SK-N-SH treated with all-trans-retinoic acid at 6 μM for 48 hours (cell line): ENCODE results near the gene PLA2G4B.

Experiments used
- ATAC-seq: fragments of 200-7000 bp; cut with Tn5 transposase; 3 replicates; pipeline ENCODE4 v1.9.1; 2020; ENCODE audit warnings: mild to moderate bottlenecking, moderate library complexity
- ARNTL ChIP-seq: fragments of 450-650 bp; formaldehyde crosslinking; IDR thresholded peaks from 2 replicates; pipeline ENCODE4 v1.5.0; 2020; ENCODE audit warnings: low read depth, mild to moderate bottlenecking, moderate library complexity, borderline replicate concordance
- BACH2 ChIP-seq: fragments of 250-450 bp; sonication (Bioruptor Pico); IDR thresholded peaks from 2 replicates; pipeline ENCODE4 v1.9.0; 2021; ENCODE audit warnings: mild to moderate bottlenecking, borderline replicate concordance
- CSDC2 ChIP-seq: fragments of 250-450 bp; sonication (Bioruptor Pico); IDR thresholded peaks from 2 replicates; pipeline ENCODE4 v1.5.0; 2020; ENCODE audit warnings: mild to moderate bottlenecking, moderate library complexity
- ESRRG ChIP-seq: fragments of 250-450 bp; sonication (Bioruptor Pico); IDR thresholded peaks from 2 replicates; pipeline ENCODE4 v1.6.1; 2021; ENCODE audit warnings: mild to moderate bottlenecking
- GLIS3 ChIP-seq: fragments of 250-450 bp; sonication (Bioruptor Pico); IDR thresholded peaks from 2 replicates; pipeline ENCODE4 v1.5.0; 2020; ENCODE audit warnings: mild to moderate bottlenecking, moderate library complexity
- OSR1 ChIP-seq: fragments of 250-450 bp; sonication (Bioruptor Pico); IDR thresholded peaks from 2 replicates; pipeline ENCODE4 v1.8.0; 2022; ENCODE audit warnings: moderate library complexity, mild to moderate bottlenecking, inconsistent platforms
- PPARA ChIP-seq: fragments of 250-450 bp; sonication (Bioruptor Pico); IDR thresholded peaks from 2 replicates; pipeline ENCODE4 v1.5.0; 2020; ENCODE audit warnings: mild to moderate bottlenecking, borderline replicate concordance
- RARB ChIP-seq: fragments of 250-450 bp; sonication (Bioruptor Pico); IDR thresholded peaks from 2 replicates; pipeline ENCODE4 v1.8.0; 2021; ENCODE audit warnings: mild to moderate bottlenecking, moderate library complexity
- TCF4 ChIP-seq: fragments of 250-450 bp; sonication (Bioruptor Pico); IDR thresholded peaks from 2 replicates; pipeline ENCODE4 v1.8.0; 2021; ENCODE audit warnings: mild to moderate bottlenecking, moderate library complexity, borderline replicate concordance
- TOX ChIP-seq: fragments of 250-450 bp; sonication (Bioruptor Pico); IDR thresholded peaks from 2 replicates; pipeline ENCODE4 v1.8.0; 2021; ENCODE audit warnings: mild to moderate bottlenecking, moderate library complexity, borderline replicate concordance
- TSHZ2 ChIP-seq: fragments of 250-450 bp; sonication (Bioruptor Pico); IDR thresholded peaks from 2 replicates; pipeline ENCODE4 v1.5.0; 2020; ENCODE audit warnings: mild to moderate bottlenecking, moderate library complexity
- ZC3H10 ChIP-seq: fragments of 250-450 bp; sonication (Bioruptor Pico); IDR thresholded peaks from 2 replicates; pipeline ENCODE4 v1.5.1; 2021; ENCODE audit warnings: mild to moderate bottlenecking, moderate library complexity
- ZFP3 ChIP-seq: fragments of 250-450 bp; sonication (Bioruptor Pico); IDR thresholded peaks from 2 replicates; pipeline ENCODE4 v1.5.0; 2020; ENCODE audit warnings: mild to moderate bottlenecking, moderate library complexity
- ZFP30 ChIP-seq: fragments of 450-650 bp; formaldehyde crosslinking; IDR thresholded peaks from 2 replicates; pipeline ENCODE4 v1.5.0; 2022; ENCODE audit warnings: mild to moderate bottlenecking, moderate library complexity
- ZNF565 ChIP-seq: fragments of 450-650 bp; formaldehyde crosslinking; conservative IDR thresholded peaks from 2 replicates; pipeline ENCODE4 v1.5.0; 2020; ENCODE audit warnings: low read depth, mild to moderate bottlenecking, moderate library complexity
- ZNF70 ChIP-seq: fragments of 450-650 bp; formaldehyde crosslinking; IDR thresholded peaks from 2 replicates; pipeline ENCODE4 v1.5.0; 2020; ENCODE audit warnings: mild to moderate bottlenecking, moderate library complexity
- ZNF8 ChIP-seq: fragments of 450-650 bp; formaldehyde crosslinking; IDR thresholded peaks from 2 replicates; pipeline ENCODE4 v1.5.0; 2020; ENCODE audit warnings: mild to moderate bottlenecking, moderate library complexity
- TF ChIP-seq, protein P1 (sequence below): fragments of 250-450 bp; sonication (Bioruptor Pico); IDR thresholded peaks from 2 replicates; pipeline ENCODE4 v1.8.0; 2021; ENCODE audit warnings: low read depth, mild to moderate bottlenecking, moderate library complexity, borderline replicate concordance
- TF ChIP-seq, protein P2 (sequence below): fragments of 250-450 bp; sonication (Bioruptor Pico); IDR thresholded peaks from 2 replicates; pipeline ENCODE4 v1.5.1; 2020; ENCODE audit warnings: low read depth, mild to moderate bottlenecking, moderate library complexity
- TF ChIP-seq, protein P3 (sequence below): fragments of 250-450 bp; sonication (Bioruptor Pico); IDR thresholded peaks from 2 replicates; pipeline ENCODE4 v1.5.1; 2021; ENCODE audit warnings: mild to moderate bottlenecking, moderate library complexity
- TF ChIP-seq, protein P4 (sequence below): fragments of 250-450 bp; sonication (Bioruptor Pico); IDR thresholded peaks from 2 replicates; pipeline ENCODE4 v1.8.0; 2020; ENCODE audit warnings: mild to moderate bottlenecking, moderate library complexity, borderline replicate concordance

PLA2G4B gene

DNA sequence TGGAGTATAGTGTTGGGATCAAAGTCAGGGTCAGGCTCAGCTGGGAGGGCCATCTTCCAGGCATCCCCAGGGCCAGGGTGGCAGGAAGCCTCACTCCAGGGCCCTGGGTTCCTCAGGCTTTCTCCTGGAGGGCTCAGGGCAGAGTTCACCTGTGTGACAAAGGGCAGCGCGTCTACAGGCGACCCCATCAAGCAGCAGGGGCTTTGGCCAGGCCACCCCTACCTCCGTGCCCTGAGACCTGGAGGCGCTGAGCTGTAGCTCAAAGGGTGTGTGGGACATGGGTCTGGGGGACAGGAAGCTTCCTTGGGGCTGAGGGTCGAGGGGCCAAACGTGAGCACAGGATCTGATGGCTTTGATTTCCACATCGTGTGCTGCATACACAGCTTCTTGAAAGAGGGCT lies 42.4 kb downstream of the PLA2G4B start:
- ATAC-seq: no peak
- TF ChIP-seq ZC3H10 (CRISPR knock-in tag): no peak
- TF ChIP-seq ARNTL: no peak
- TF ChIP-seq OSR1 (CRISPR knock-in tag): no peak
- TF ChIP-seq PPARA (CRISPR knock-in tag): no peak
- no peak for TF ChIP-seq ZNF565 (CRISPR knock-in tag)
- TF ChIP-seq, protein P1, sequence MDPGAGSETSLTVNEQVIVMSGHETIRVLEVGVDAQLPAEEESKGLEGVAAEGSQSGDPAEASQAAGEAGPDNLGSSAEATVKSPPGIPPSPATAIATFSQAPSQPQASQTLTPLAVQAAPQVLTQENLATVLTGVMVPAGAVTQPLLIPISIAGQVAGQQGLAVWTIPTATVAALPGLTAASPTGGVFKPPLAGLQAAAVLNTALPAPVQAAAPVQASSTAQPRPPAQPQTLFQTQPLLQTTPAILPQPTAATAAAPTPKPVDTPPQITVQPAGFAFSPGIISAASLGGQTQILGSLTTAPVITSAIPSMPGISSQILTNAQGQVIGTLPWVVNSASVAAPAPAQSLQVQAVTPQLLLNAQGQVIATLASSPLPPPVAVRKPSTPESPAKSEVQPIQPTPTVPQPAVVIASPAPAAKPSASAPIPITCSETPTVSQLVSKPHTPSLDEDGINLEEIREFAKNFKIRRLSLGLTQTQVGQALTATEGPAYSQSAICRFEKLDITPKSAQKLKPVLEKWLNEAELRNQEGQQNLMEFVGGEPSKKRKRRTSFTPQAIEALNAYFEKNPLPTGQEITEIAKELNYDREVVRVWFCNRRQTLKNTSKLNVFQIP (CRISPR knock-in tag): no peak
- TF ChIP-seq, protein P2, sequence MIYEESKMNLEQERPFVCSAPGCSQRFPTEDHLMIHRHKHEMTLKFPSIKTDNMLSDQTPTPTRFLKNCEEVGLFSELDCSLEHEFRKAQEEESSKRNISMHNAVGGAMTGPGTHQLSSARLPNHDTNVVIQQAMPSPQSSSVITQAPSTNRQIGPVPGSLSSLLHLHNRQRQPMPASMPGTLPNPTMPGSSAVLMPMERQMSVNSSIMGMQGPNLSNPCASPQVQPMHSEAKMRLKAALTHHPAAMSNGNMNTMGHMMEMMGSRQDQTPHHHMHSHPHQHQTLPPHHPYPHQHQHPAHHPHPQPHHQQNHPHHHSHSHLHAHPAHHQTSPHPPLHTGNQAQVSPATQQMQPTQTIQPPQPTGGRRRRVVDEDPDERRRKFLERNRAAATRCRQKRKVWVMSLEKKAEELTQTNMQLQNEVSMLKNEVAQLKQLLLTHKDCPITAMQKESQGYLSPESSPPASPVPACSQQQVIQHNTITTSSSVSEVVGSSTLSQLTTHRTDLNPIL (CRISPR knock-in tag): no peak
- TF ChIP-seq TCF4 (CRISPR knock-in tag): no peak
- no peak for TF ChIP-seq ZFP3
- TF ChIP-seq ZNF8 (CRISPR knock-in tag): no peak
- no peak for TF ChIP-seq ESRRG (CRISPR knock-in tag)
- no peak for TF ChIP-seq TOX
- TF ChIP-seq GLIS3 (CRISPR knock-in tag): no peak
- no peak for TF ChIP-seq TSHZ2 (CRISPR knock-in tag)
- no peak for TF ChIP-seq CSDC2 (CRISPR knock-in tag)

DNA sequence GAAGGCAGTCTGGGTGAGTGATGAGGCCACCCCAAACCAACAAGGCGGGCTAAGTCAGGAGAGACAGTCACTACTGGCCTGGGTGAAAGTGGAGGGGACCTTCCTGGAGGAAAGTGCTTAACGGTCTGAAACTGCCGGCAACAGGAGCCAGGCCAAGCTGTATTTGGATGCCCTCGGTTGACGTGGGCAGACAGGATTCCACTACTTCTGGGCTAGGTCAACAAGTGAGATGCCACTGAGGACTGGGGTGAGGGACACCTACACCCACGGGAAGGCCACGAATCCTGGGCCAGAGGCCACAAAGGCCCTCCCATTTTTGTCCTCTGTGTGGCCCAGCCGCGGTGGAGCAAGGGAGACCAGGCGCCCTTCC lies 42.9 kb downstream of the PLA2G4B start:
- ATAC-seq: no peak
- TF ChIP-seq OSR1 (CRISPR knock-in tag) (no peak), GLIS3 (CRISPR knock-in tag) (no peak), ZNF8 (CRISPR knock-in tag) (no peak)

- TF ChIP-seq OSR1 (CRISPR knock-in tag) (no peak), ZC3H10 (CRISPR knock-in tag) (no peak), ZNF8 (CRISPR knock-in tag) (no peak), TSHZ2 (CRISPR knock-in tag) (no peak), RARB (no peak), ZNF70 (CRISPR knock-in tag) (no peak), ESRRG (CRISPR knock-in tag) (no peak), PPARA (CRISPR knock-in tag) (no peak), CSDC2 (CRISPR knock-in tag) (no peak), ZFP30 (CRISPR knock-in tag) (no peak), GLIS3 (CRISPR knock-in tag) (no peak), BACH2 (CRISPR knock-in tag) (no peak)
- TF ChIP-seq, protein P3, sequence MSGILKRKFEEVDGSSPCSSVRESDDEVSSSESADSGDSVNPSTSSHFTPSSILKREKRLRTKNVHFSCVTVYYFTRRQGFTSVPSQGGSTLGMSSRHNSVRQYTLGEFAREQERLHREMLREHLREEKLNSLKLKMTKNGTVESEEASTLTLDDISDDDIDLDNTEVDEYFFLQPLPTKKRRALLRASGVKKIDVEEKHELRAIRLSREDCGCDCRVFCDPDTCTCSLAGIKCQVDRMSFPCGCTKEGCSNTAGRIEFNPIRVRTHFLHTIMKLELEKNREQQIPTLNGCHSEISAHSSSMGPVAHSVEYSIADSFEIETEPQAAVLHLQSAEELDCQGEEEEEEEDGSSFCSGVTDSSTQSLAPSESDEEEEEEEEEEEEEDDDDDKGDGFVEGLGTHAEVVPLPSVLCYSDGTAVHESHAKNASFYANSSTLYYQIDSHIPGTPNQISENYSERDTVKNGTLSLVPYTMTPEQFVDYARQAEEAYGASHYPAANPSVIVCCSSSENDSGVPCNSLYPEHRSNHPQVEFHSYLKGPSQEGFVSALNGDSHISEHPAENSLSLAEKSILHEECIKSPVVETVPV: no peak
- TF ChIP-seq, protein P2 (CRISPR knock-in tag): no peak
- TF ChIP-seq, protein P4, sequence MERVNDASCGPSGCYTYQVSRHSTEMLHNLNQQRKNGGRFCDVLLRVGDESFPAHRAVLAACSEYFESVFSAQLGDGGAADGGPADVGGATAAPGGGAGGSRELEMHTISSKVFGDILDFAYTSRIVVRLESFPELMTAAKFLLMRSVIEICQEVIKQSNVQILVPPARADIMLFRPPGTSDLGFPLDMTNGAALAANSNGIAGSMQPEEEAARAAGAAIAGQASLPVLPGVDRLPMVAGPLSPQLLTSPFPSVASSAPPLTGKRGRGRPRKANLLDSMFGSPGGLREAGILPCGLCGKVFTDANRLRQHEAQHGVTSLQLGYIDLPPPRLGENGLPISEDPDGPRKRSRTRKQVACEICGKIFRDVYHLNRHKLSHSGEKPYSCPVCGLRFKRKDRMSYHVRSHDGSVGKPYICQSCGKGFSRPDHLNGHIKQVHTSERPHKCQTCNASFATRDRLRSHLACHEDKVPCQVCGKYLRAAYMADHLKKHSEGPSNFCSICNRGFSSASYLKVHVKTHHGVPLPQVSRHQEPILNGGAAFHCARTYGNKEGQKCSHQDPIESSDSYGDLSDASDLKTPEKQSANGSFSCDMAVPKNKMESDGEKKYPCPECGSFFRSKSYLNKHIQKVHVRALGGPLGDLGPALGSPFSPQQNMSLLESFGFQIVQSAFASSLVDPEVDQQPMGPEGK: no peak
- TF ChIP-seq, protein P1 (CRISPR knock-in tag): no peak
- TF ChIP-seq, all 23 proteins: peak for 0
- no peak for ATAC-seq
These were observed 43.5 kb downstream of the PLA2G4B start for GRCh38 chr15:41881920-41882688.
